Skeletal muscle tissue (tissue), 4 donors: ENCODE data around the gene WNT2. TPM values are rescaled to one million over a fixed set of nuclear protein-coding genes. Genes with fewer than 3 reads are reported as not detected.

Source experiments
- H3K27ac ChIP-seq: one replicate; pipeline ENCODE4 v1.7.0; 2013; ENCODE audit warnings: mild to moderate bottlenecking, low read depth, low read length, inconsistent platforms
- H3K27me3 ChIP-seq, 3 donors: one replicate each; pipeline ENCODE4 v1.7.0; 2013; ENCODE audit warnings: low read length in 3 of 3; ENCODE audit not compliant: control insufficient read depth in 3 of 3, insufficient read depth in 3 of 3
- H3K36me3 ChIP-seq, 3 donors: one replicate each; pipeline ENCODE4 v1.7.0; 2013; ENCODE audit warnings: low read length in 3 of 3; ENCODE audit not compliant: control insufficient read depth in 3 of 3, insufficient read depth in 3 of 3
- H3K4me1 ChIP-seq, 3 donors: one replicate each; pipeline ENCODE4 v1.7.0; 2013; ENCODE audit warnings: low read length in 3 of 3, mild to moderate bottlenecking in 3 of 3; ENCODE audit not compliant: control insufficient read depth in 3 of 3, insufficient read depth in 3 of 3
- H3K4me3 ChIP-seq, 3 donors: one replicate each; pipeline ENCODE4 v1.7.0; 2013; ENCODE audit warnings: low read length in 3 of 3
- H3K9ac ChIP-seq, 3 donors: one replicate each; pipeline ENCODE4 v1.7.0; 2013; ENCODE audit warnings: low read length in 3 of 3, mild to moderate bottlenecking in 3 of 3, moderate library complexity in 2 of 3, low read depth in 1 of 3
- H3K9me3 ChIP-seq, 3 donors: one replicate each; pipeline ENCODE4 v1.7.0; 2013; ENCODE audit warnings: low read length in 3 of 3; ENCODE audit not compliant: control insufficient read depth in 3 of 3
- total RNA-seq: library from RNA; depleted of rRNA; stranded (reverse); fragments of >200 nt; gene quantifications from one replicate; pipeline ENCODE4 v1.2.3, GENCODE V29; 2014
- donor health status: Osteomylitis.

The WNT2 gene
- total RNA-seq = 3.1 TPM

DNA sequence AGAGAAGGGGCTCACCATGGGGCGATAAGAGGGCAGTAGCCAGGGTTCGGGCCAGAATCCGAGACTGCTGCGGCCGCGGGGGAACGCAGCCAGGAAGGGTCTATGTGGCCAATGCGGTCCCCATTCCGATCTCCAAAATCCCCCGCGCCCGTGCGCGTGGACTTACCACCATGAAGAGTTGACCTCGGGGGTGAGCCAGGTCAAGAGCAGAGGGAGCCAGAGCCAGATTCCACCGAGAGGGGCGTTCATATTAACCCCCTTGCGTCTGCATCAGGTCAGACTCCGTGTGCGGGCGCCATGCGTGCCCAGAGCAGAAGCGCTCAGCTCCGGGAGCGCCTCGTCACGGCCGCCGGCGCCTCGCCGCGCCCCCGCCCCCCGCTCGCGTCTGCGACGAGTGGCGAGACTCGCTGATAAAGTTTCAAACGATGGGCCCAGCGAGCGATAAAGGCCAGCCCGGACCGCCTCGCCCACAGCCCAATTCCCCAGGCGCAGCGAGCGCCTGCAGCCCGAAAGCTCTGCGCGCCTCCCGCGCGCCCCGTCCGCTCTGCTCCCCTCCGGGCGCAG is at the start of gene WNT2:
Gene WNT2, minus strand, starts transcription at position 318 of the 564 bp plus-strand sequence. Its CDS starts 69 bp downstream, at position 249.
- Histone ChIP-seq H3K9me3 (no peaks in the 10 kb centered on the region), H3K9ac (no peak within 1 kb of the TSS), H3K27me3 (peaks cover 38 to 42% (median 40%) of the 10 kb centered on the region in 3 donors), H3K4me3 (peak within 1 kb of the TSS; percentile 58 to 61 (median 60)), H3K27ac (no peak within 1 kb of the TSS), H3K36me3 (no peaks in the 10 kb centered on the region), H3K4me1 (peaks cover 15 to 18% (median 16%) of the 10 kb centered on the region in 3 donors)

DNA sequence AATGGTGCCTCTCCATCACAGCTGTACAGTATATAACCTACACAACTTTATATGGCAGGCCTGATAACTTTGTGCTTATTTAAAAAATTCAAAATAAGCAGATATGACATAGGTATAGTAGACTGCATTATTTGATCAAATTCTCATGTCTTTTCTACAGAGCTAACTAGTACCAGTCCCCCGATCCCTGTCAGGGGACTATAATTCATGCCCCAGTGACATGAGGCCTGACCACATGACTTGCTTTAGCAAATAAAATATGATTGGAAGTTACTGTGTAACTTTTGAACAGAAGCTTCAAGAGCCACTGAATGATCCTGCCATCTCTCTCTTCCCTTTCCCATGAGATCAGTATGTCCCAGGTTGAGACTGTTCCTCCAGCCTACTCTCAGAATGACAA is 49.2 kb upstream of the WNT2 start:
- H3K4me1 ChIP-seq = no peaks in the 10 kb centered on the region
- no peaks in the 10 kb centered on the region for H3K36me3 ChIP-seq
- no peak overlapping the region for H3K9ac ChIP-seq
- no peak overlapping the region for H3K27ac ChIP-seq
- no peaks in the 10 kb centered on the region for H3K9me3 ChIP-seq
- no peak overlapping the region for H3K4me3 ChIP-seq
- no peaks in the 10 kb centered on the region for H3K27me3 ChIP-seq

DNA sequence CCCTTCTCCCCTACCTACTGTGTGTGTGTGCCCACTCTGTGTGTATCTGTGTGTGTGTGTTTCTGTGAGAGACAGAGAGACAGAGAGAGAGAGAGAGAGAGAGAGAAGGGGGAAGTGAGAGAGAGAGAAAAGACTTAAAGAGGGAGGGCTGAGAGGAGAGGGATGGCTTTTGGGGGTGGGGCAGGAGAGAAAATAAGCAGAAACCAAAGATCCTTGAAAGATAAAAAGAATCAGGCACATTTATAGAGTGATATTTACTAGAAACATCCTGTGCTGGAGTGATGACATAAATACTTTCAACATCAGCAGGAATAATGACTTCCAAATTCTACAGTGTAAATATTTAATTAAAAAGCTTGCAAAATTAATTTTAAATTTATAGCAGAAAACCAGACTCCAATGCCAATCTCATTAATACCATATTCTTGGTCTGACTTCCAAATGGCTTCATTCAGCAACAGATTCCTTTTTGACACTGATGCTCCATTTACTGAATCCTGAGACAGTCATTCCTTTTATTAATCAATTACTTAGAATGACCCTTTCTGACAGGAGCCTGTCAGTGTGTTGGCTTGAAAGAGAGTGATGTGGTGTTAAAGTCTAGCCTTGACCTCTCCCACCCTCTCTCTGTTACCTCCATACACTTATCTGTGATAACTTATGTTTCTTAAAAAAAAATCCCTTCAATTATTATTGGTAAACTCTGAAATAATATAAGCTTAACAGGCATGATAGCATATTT is 41.7 kb upstream of the WNT2 start:
- Histone ChIP-seq H3K4me1 (no peaks in the 10 kb centered on the region), H3K9ac (no peak overlapping the region), H3K27me3 (no peaks in the 10 kb centered on the region), H3K4me3 (no peak overlapping the region), H3K9me3 (no peaks in the 10 kb centered on the region), H3K27ac (no peak overlapping the region), H3K36me3 (no peaks in the 10 kb centered on the region)

DNA sequence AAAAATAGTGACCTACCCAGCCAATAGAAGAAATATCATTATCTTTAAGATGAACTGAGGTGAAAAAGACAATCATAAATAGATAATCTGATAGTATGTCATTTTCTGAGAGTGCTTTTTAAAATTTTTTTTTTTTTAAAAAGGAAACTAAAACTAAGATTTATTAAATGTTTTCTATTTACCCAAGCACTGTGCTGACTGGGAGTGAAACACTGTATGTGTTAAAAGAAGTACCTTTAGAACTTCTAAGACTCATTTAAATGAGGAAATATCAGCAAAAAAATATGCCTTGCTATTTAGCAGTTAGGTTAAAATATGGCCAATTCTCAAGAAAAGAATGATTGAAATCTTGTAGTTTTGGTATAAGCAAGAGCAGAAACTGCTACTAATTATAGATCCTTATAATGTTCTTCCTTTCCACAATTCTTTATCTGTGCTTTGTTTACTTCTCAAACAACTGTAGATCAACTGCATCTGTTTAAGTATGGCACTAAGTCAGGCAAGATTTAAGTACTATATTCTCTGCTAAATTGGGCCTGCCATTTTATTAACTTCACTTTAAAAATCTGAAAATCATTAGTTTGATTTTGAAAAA is 39.5 kb upstream of the WNT2 start:
- no peaks in the 10 kb centered on the region for H3K36me3 ChIP-seq
- H3K4me1 ChIP-seq = no peaks in the 10 kb centered on the region
- H3K4me3 ChIP-seq = no peak overlapping the region

DNA sequence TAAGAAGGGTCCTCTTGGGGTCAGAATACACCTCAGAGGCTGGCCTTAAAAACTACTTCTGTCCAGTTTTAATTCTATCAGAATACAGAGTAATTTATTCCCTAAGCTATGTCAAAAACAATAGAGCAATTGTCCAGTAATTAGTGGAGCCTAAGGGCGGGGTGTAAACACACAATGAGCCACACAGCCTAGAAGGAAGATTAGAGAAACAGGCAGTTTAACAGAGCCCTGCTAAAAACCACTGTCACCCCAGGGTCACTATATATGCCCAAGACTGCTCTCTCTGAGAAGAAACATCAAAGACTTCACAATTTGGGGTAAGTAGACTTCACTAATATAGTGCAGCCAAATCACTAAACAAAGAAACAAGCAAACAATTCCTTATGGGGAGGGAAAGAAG is 27.2 kb upstream of the WNT2 start:
- Histone ChIP-seq H3K36me3 (no peaks in the 10 kb centered on the region), H3K9ac (no peak overlapping the region), H3K27ac (no peak overlapping the region), H3K27me3 (no peaks in the 10 kb centered on the region), H3K4me1 (no peaks in the 10 kb centered on the region), H3K4me3 (no peak overlapping the region), H3K9me3 (no peaks in the 10 kb centered on the region)

More for the DNA sequence above, 39.5 kb upstream of the WNT2 start:
- Histone ChIP-seq H3K27ac (no peak overlapping the region), H3K9me3 (no peaks in the 10 kb centered on the region), H3K27me3 (no peaks in the 10 kb centered on the region), H3K9ac (no peak overlapping the region)

DNA sequence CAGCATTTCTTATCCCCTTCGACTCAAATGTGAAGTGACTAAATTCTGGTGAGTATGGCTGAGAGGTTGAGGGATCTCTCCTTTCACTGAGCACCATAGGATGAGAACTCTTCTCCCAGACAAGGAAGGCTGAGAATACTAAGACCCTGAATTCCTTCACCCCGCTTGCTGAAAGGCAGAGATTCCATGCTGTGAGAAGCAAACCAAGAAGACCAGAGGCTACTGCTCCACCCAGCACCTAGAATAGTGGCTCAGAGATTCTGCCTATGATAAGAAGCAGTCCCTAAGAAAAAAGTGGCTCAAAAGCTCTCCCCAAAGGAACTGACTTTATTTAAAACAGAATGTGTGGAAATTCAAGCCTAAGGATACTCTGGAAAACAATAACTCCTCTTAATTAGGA is 26.7 kb upstream of the WNT2 start:
- H3K27me3 ChIP-seq = no peaks in the 10 kb centered on the region
- no peak overlapping the region for H3K27ac ChIP-seq
- no peaks in the 10 kb centered on the region for H3K36me3 ChIP-seq
- H3K9me3 ChIP-seq = no peaks in the 10 kb centered on the region
- H3K9ac ChIP-seq = no peak overlapping the region
- no peaks in the 10 kb centered on the region for H3K4me1 ChIP-seq
- no peak overlapping the region for H3K4me3 ChIP-seq

DNA sequence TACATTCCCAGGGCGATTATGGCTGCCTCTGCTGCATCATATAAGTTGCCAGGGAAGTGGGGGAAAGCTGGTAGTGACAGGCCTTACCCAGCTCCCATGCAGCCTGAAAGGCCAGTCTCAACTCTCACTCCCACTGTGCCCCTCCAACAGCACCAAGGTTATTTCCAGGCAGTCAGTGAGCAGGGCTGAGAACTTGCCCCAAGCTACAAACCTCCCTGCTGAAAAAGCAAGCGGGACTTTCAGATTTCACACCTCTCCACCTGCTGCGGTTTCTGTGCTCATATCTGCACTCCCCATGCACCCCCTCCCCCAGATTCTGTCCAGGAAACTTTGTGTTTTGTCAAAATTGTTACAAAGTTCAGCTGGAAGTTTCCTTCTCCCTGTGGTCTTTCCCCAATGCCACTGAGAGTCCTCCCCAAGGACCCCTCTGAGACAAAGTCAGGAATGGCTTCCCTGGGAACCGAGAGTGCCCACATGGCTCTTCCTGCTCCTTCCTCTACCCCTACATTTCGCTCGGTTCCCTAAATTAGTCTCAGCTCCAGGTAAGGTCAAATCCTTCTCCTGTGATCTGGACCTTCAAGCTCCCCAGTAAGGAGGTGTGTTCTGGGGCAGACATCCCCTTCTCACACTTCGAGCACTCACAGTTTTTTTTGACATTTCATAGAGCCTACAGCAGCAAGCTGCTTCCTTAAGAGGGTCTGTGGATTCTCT is 25.3 kb upstream of the WNT2 start:
- H3K27me3 ChIP-seq = no peaks in the 10 kb centered on the region
- H3K9ac ChIP-seq = no peak overlapping the region
- H3K4me1 ChIP-seq = no peaks in the 10 kb centered on the region
- no peak overlapping the region for H3K4me3 ChIP-seq
- no peaks in the 10 kb centered on the region for H3K9me3 ChIP-seq
- no peaks in the 10 kb centered on the region for H3K36me3 ChIP-seq
- H3K27ac ChIP-seq = no peak overlapping the region

DNA sequence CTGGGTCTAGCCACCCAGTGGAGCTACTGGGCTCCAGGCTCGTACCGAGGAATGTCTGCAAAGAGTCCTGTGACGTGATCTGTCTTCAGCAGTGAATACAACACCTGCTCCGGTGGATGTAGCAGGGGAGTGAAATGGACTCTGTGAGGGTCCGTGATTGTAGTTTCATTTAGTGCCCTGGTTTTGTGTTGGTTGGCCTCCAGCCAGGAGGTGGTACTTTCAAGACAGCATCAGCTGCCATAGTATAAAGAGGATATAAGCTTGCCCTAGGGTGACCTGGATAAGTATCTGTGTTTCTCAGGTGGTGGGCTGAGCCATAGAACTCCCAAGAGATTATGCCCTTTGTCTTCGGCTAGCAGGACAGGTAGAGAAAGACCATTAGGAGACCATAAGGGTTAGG is 24.6 kb upstream of the WNT2 start:
- no peaks in the 10 kb centered on the region for H3K36me3 ChIP-seq
- no peaks in the 10 kb centered on the region for H3K9me3 ChIP-seq
- no peak overlapping the region for H3K27ac ChIP-seq
- no peaks in the 10 kb centered on the region for H3K27me3 ChIP-seq
- no peaks in the 10 kb centered on the region for H3K4me1 ChIP-seq
- H3K4me3 ChIP-seq = no peak overlapping the region
- H3K9ac ChIP-seq = no peak overlapping the region

DNA sequence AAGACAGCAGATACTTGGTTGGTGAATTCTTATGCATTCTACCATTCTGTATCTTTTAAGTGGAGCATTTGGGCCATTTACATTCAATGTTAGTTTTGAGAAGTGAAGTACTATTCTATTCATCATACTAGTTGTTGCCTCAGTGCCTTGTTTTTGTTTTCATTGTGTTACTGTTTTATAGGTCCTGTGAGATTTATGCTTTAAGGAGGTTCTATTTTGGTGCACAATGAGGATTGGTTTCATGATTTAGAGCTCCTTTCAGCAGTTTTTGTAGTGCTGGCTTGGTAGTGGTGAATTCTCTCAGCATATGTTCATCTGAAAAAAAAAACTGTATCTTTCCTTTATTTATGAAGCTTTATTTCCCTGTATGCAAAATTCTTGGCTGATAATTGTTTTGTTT is 23.3 kb upstream of the WNT2 start:
- Histone ChIP-seq H3K4me1 (no peaks in the 10 kb centered on the region), H3K4me3 (no peak overlapping the region), H3K27me3 (no peaks in the 10 kb centered on the region), H3K9me3 (no peaks in the 10 kb centered on the region), H3K27ac (no peak overlapping the region), H3K9ac (no peak overlapping the region), H3K36me3 (no peaks in the 10 kb centered on the region)

DNA sequence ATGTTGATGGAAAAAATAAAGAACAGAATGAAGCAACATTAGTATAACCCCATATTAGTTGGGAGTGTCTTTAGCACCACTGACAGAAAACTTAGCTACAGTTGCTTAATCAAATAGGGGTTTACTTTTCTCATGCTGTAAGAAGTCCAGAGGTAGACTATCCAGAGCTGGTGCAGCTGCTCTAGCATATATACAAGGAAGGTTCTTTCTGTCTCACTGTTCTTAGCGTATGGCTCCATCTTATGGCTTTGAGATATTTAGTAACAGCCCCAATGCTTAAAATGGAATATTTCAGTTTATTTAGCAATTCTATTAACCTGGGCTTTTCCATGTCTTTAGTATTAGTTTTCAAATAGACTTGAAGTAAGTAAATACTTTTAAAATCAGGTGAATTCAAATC is 15.2 kb upstream of the WNT2 start:
- Histone ChIP-seq H3K4me3 (no peak overlapping the region), H3K4me1 (no peaks in the 10 kb centered on the region), H3K36me3 (no peaks in the 10 kb centered on the region), H3K9me3 (no peaks in the 10 kb centered on the region), H3K27me3 (no peaks in the 10 kb centered on the region), H3K27ac (no peak overlapping the region), H3K9ac (no peak overlapping the region)
